ENCODE data around the gene KCNA3.
"Not testable (repeated sequence)": the region's sequence is repeated elsewhere in the genome, so short reads cannot be mapped to it uniquely, and the experiment has no call there.

Gene KCNA3

DNA sequence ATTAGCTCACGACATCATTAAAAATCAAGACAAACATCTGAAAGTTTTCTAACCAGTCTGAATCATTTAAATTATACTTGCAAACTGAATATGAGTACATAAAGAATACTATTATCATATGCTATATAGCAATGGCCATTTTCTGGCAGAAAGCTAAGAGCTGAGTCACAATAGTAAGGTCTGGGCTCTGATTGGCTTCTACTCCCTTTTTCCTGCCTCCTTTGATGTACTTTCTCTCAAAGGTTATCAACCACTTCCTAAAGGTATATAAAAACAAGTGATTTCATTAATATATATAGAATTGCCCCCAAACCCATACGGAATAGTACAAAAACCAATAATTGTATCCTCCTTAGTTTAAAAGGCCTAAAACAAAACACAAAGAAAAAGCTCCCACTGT lies 7.0 kb downstream of the KCNA3 start:
- H3K4me3 ChIP-seq (ENCODE audit: low read length in 2 of 2) = no peak overlapping the region
- peaks cover 11% of the 10 kb centered on the region in 2 donors for H3K27me3 ChIP-seq (ENCODE audit: control insufficient read depth in 1 of 2, insufficient read depth in 2 of 2, low read length in 2 of 2)
- no peaks in the 10 kb centered on the region for H3K9me3 ChIP-seq (ENCODE audit: control insufficient read depth in 2 of 2, low read length in 2 of 2)
- no peaks in the 10 kb centered on the region for H3K4me1 ChIP-seq (ENCODE audit: control insufficient read depth, insufficient read depth, low read length)
- H3K9ac ChIP-seq (ENCODE audit: low read length in 2 of 2) = no peak overlapping the region
- H3K36me3 ChIP-seq (ENCODE audit: control insufficient read depth in 2 of 2, insufficient read depth in 2 of 2, low read length in 2 of 2) = no peaks in the 10 kb centered on the region
- no peak overlapping the region for H3K27ac ChIP-seq (ENCODE audit: low read length)

- Histone ChIP-seq H3K27me3 (ENCODE audit: control insufficient read depth in 1 of 2, insufficient read depth in 2 of 2, low read length in 2 of 2) (peaks cover 0 to 8% of the 10 kb centered on the region in 2 donors), H3K9ac (ENCODE audit: low read length in 2 of 2) (no peak overlapping the region), H3K36me3 (ENCODE audit: control insufficient read depth in 2 of 2, insufficient read depth in 2 of 2, low read length in 2 of 2) (no peaks in the 10 kb centered on the region), H3K4me3 (ENCODE audit: low read length in 2 of 2) (no peak overlapping the region), H3K4me1 (ENCODE audit: control insufficient read depth, insufficient read depth, low read length) (no peaks in the 10 kb centered on the region), H3K27ac (ENCODE audit: low read length) (no peak overlapping the region), H3K9me3 (ENCODE audit: control insufficient read depth in 2 of 2, low read length in 2 of 2) (no peaks in the 10 kb centered on the region)
Observed at GRCh38 chr1:110663241-110663640, 11.5 kb downstream of the KCNA3 start.

DNA sequence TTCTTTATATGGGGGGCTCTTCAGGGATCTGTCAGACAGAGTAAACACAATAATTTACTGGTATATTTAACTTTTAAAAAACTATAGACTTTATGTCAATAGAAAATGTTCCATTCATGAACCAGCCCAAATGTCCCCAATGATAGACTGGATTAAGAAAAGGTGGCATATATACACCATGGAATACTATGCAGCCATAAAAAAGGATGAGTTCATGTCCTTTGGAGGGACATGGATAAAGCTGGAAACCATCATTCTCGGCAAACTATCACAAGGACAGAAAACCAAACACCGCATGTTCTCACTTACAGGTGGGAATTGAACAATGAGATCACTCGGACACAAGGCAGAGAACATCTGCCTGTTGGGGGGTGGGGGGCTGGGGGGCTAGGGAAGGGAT lies 15.2 kb downstream of the KCNA3 start:
- not testable (repeated sequence) for H3K9ac ChIP-seq (ENCODE audit: low read length in 2 of 2); H3K4me1 ChIP-seq (ENCODE audit: control insufficient read depth, insufficient read depth, low read length); H3K9me3 ChIP-seq (ENCODE audit: control insufficient read depth in 2 of 2, low read length in 2 of 2); H3K4me3 ChIP-seq (ENCODE audit: low read length in 2 of 2); H3K36me3 ChIP-seq (ENCODE audit: control insufficient read depth in 2 of 2, insufficient read depth in 2 of 2, low read length in 2 of 2); H3K27me3 ChIP-seq (ENCODE audit: control insufficient read depth in 1 of 2, insufficient read depth in 2 of 2, low read length in 2 of 2); H3K27ac ChIP-seq (ENCODE audit: low read length)

DNA sequence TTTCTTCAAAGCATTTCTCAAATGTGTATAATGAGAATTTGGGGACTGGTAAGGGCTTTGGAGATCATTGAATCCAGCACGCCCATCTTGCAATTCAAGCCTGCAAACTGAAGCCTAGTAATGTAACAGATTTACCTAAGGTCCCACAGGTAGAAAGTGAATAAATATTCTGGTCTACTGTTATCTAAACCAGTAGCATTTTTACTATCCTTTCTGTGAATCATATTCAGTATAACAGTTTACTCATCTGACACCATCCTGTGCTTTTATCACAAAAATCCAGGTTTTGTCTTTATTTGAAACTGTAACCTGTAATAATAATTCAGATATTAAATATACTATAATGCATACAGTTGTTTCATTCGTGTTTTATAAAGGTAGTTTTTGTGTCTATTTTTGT lies 17.4 kb downstream of the KCNA3 start:
- Histone ChIP-seq H3K9ac (ENCODE audit: low read length in 2 of 2) (no peak overlapping the region), H3K27me3 (ENCODE audit: control insufficient read depth in 1 of 2, insufficient read depth in 2 of 2, low read length in 2 of 2) (peaks cover 0 to 5% of the 10 kb centered on the region in 2 donors), H3K4me3 (ENCODE audit: low read length in 2 of 2) (no peak overlapping the region), H3K9me3 (ENCODE audit: control insufficient read depth in 2 of 2, low read length in 2 of 2) (no peaks in the 10 kb centered on the region), H3K27ac (ENCODE audit: low read length) (no peak overlapping the region), H3K36me3 (ENCODE audit: control insufficient read depth in 2 of 2, insufficient read depth in 2 of 2, low read length in 2 of 2) (no peaks in the 10 kb centered on the region), H3K4me1 (ENCODE audit: control insufficient read depth, insufficient read depth, low read length) (no peaks in the 10 kb centered on the region)

GRCh38 chr1:110650609-110651008 lies 24.1 kb downstream of the KCNA3 start:
- H3K9ac ChIP-seq (ENCODE audit: low read length in 2 of 2) = no peak overlapping the region
- H3K9me3 ChIP-seq (ENCODE audit: control insufficient read depth in 2 of 2, low read length in 2 of 2) = no peaks in the 10 kb centered on the region
- no peaks in the 10 kb centered on the region for H3K4me1 ChIP-seq (ENCODE audit: control insufficient read depth, insufficient read depth, low read length)
- no peaks in the 10 kb centered on the region for H3K36me3 ChIP-seq (ENCODE audit: control insufficient read depth in 2 of 2, insufficient read depth in 2 of 2, low read length in 2 of 2)
- peaks cover 0 to 5% of the 10 kb centered on the region in 2 donors for H3K27me3 ChIP-seq (ENCODE audit: control insufficient read depth in 1 of 2, insufficient read depth in 2 of 2, low read length in 2 of 2)
- H3K4me3 ChIP-seq (ENCODE audit: low read length in 2 of 2) = no peak overlapping the region
- no peak overlapping the region for H3K27ac ChIP-seq (ENCODE audit: low read length)

DNA sequence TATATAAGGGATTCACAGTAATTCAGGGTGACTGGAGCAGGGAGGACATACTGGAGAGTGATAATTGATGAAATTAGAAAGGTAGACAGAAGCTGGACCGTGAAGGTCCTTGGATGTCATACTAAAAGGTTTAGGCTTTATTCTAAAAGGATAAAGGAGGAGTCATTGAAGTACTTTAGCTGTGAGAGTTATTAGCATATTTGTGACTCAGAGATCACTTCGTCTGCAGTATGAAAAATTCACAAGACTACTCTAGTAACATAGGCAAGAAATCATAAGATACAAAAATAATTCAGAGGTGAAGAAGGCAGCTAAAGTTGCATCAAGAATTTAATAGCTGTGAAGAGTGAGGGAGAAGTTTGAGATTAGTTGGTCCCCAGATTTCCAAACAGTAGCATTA lies 26.3 kb downstream of the KCNA3 start:
- peaks cover 0 to 5% of the 10 kb centered on the region in 2 donors for H3K27me3 ChIP-seq (ENCODE audit: control insufficient read depth in 1 of 2, insufficient read depth in 2 of 2, low read length in 2 of 2)
- H3K9ac ChIP-seq (ENCODE audit: low read length in 2 of 2) = no peak overlapping the region
- no peaks in the 10 kb centered on the region for H3K36me3 ChIP-seq (ENCODE audit: control insufficient read depth in 2 of 2, insufficient read depth in 2 of 2, low read length in 2 of 2)
- no peak overlapping the region for H3K27ac ChIP-seq (ENCODE audit: low read length)
- H3K9me3 ChIP-seq (ENCODE audit: control insufficient read depth in 2 of 2, low read length in 2 of 2) = no peaks in the 10 kb centered on the region
- H3K4me3 ChIP-seq (ENCODE audit: low read length in 2 of 2) = no peak overlapping the region
- H3K4me1 ChIP-seq (ENCODE audit: control insufficient read depth, insufficient read depth, low read length) = no peaks in the 10 kb centered on the region

DNA sequence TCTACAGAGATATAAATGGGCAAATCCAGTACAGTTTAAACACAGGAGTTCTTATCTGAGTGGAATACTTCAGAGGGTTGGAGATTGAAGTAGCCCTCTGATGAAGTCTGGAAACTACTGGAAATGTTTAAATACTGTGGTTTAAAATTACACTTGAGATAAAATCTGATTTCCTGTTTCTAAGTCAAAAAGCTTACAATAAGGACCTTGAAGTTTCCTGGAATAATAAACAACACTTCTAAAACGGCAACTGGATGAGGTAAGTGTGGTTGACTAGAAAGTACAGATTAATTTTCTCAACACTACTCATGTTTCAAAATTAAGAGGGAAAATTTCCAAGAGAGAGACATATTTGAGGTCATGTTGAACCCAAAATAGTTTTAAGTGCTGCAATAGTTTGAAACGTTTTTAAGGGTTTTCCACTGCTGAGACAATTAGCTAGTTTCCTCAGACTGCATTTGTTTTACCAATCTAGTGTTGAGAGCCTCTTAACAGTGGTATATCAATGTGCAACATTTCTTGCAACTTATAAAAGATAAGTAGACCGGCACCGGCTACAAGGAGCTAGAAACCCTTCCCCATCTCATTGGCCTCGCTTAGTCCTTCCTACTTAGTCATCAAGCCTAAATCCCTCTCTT lies 27.4 kb downstream of the KCNA3 start:
- H3K4me1 ChIP-seq (ENCODE audit: control insufficient read depth, insufficient read depth, low read length) = no peaks in the 10 kb centered on the region
- no peaks in the 10 kb centered on the region for H3K36me3 ChIP-seq (ENCODE audit: control insufficient read depth in 2 of 2, insufficient read depth in 2 of 2, low read length in 2 of 2)
- no peak overlapping the region for H3K27ac ChIP-seq (ENCODE audit: low read length)
- no peaks in the 10 kb centered on the region for H3K9me3 ChIP-seq (ENCODE audit: control insufficient read depth in 2 of 2, low read length in 2 of 2)
- H3K4me3 ChIP-seq (ENCODE audit: low read length in 2 of 2) = no peak overlapping the region
- H3K27me3 ChIP-seq (ENCODE audit: control insufficient read depth in 1 of 2, insufficient read depth in 2 of 2, low read length in 2 of 2) = peaks cover 0 to 7% of the 10 kb centered on the region in 2 donors
- no peak overlapping the region for H3K9ac ChIP-seq (ENCODE audit: low read length in 2 of 2)

DNA sequence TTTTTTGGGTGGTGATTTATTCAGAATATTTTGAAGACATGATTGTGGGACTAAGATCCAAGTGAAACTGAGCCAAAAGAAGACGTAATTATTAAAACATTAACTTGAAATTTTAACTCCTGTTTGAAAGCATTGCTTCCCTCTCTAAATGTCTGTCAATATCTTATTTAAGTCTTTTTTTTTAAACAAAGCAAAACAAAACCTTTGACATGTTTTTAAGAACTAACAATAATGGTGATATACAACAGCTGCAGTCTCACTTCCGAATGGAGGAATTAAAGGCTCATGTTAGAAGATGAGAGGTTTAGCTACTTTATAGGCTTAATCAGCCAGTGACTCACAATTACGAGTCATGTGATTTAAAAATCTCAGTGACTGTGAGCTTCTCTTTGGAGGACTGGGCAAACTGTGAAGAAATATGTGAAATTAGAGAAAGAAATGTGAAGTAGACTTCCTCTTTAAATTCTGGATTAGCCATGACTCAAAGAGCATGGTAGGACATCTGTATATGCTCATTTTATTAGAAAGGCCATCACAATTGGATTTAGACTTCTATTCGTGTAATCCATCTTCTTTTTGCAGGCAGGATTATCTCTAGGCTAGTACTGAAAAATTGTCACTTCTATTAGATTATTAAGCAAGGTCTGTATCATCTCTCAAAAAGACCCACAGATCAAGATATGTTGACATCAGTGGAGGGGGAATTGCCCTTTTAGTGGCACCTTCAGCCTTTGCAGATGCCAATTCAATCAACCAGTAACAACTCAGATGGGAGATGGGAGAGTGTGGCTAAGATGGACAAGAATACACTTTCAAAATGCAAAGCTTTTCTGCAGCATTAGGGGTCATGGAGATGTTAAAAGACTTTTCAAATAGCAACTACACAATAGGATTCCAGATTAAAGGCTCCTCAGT lies 28.7 kb downstream of the KCNA3 start:
- Histone ChIP-seq H3K4me1 (ENCODE audit: control insufficient read depth, insufficient read depth, low read length) (no peaks in the 10 kb centered on the region), H3K9me3 (ENCODE audit: control insufficient read depth in 2 of 2, low read length in 2 of 2) (no peaks in the 10 kb centered on the region), H3K36me3 (ENCODE audit: control insufficient read depth in 2 of 2, insufficient read depth in 2 of 2, low read length in 2 of 2) (no peaks in the 10 kb centered on the region), H3K9ac (ENCODE audit: low read length in 2 of 2) (no peak overlapping the region), H3K4me3 (ENCODE audit: low read length in 2 of 2) (no peak overlapping the region), H3K27me3 (ENCODE audit: control insufficient read depth in 1 of 2, insufficient read depth in 2 of 2, low read length in 2 of 2) (peaks cover 0 to 7% of the 10 kb centered on the region in 2 donors), H3K27ac (ENCODE audit: low read length) (no peak overlapping the region)

- no peak overlapping the region for H3K4me3 ChIP-seq (ENCODE audit: low read length in 2 of 2)
- no peaks in the 10 kb centered on the region for H3K36me3 ChIP-seq (ENCODE audit: control insufficient read depth in 2 of 2, insufficient read depth in 2 of 2, low read length in 2 of 2)
- no peak overlapping the region for H3K27ac ChIP-seq (ENCODE audit: low read length)
- H3K27me3 ChIP-seq (ENCODE audit: control insufficient read depth in 1 of 2, insufficient read depth in 2 of 2, low read length in 2 of 2) = peaks cover 2 to 7% of the 10 kb centered on the region in 2 donors
- H3K9me3 ChIP-seq (ENCODE audit: control insufficient read depth in 2 of 2, low read length in 2 of 2) = no peaks in the 10 kb centered on the region
- no peaks in the 10 kb centered on the region for H3K4me1 ChIP-seq (ENCODE audit: control insufficient read depth, insufficient read depth, low read length)
- H3K9ac ChIP-seq (ENCODE audit: low read length in 2 of 2) = no peak overlapping the region
Observed at GRCh38 chr1:110645211-110645610, 29.5 kb downstream of the KCNA3 start.

DNA sequence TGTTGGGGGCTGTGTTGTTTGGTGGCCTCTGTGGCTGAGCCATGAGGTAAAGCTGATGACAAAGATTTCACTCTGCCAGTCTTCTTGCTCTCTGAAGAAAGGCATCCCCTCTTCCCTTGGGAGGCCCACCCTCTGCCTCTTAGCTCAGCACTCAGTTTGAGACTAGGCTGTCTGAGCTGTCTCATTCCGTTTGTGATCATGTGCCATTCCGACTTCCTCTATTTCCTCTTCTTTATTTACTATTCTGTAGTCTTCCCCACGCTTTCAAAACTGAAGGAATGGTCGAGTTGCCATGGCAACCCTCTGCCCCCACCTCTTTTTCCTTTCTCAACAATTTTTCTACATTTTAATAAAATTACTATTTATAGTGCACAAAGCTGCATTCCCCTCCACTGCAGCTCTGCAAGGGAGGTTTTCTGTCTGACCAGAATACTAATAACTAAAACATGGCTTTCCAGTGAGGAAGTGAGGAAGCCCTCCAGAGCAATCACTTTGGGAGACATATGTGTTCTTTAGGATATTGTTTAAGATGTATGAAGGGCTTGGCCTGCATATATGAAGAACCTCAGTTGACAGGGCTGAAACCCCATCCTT lies 30.8 kb downstream of the KCNA3 start:
- no peak overlapping the region for H3K4me3 ChIP-seq (ENCODE audit: low read length in 2 of 2)
- no peak overlapping the region for H3K27ac ChIP-seq (ENCODE audit: low read length)
- H3K36me3 ChIP-seq (ENCODE audit: control insufficient read depth in 2 of 2, insufficient read depth in 2 of 2, low read length in 2 of 2) = no peaks in the 10 kb centered on the region
- H3K27me3 ChIP-seq (ENCODE audit: control insufficient read depth in 1 of 2, insufficient read depth in 2 of 2, low read length in 2 of 2) = peaks cover 2 to 3% of the 10 kb centered on the region in 2 donors
- H3K9ac ChIP-seq (ENCODE audit: low read length in 2 of 2) = no peak overlapping the region
- H3K9me3 ChIP-seq (ENCODE audit: control insufficient read depth in 2 of 2, low read length in 2 of 2) = no peaks in the 10 kb centered on the region
- H3K4me1 ChIP-seq (ENCODE audit: control insufficient read depth, insufficient read depth, low read length) = no peaks in the 10 kb centered on the region

Measured in stomach smooth muscle (tissue), 2 donors.